HCT116 (cell line): Measurements from ENCODE around the gene LRP1. TPM values are rescaled to one million over a fixed set of nuclear protein-coding genes. Genes with fewer than 3 reads are reported as not detected.

Experiments used
- ATAC-seq: fragments of 200-7000 bp; cut with Tn5 transposase; 2 replicates; pipeline ENCODE4 v1.9.1; 2020; ENCODE audit warnings: mild to moderate bottlenecking, moderate library complexity
- BruUV-seq: library from RNA; stranded (reverse); fragments of 400-500 nt; replicated peaks from 2 replicates; lab custom pipeline; 2021; lab: Mats Ljungman, UMichigan
- CTCF ChIA-PET: fragments of 300-600 bp; sonication (Branson Sonifier 250); formaldehyde crosslinking; loops from one replicate; lab custom pipeline; 2021; ENCODE audit warnings: antibody characterized with exemption; lab: Charles Lee
- POLR2A ChIA-PET: fragments of 300-600, 350-600 bp; sonication (Branson Sonifier 250); formaldehyde crosslinking; loops from one replicate; lab custom pipeline; 2021; ENCODE audit warnings: antibody characterized with exemption; lab: Charles Lee
- RAD21 ChIA-PET, 2 experiments: fragments of 300-600 bp; sonication (Branson Sonifier 250); formaldehyde crosslinking; loops; one replicate each; lab custom pipeline; 2023; ENCODE audit warnings: low total read pairs in 2 of 2; ENCODE audit not compliant: uncharacterized antibody in 2 of 2, unreplicated experiment in 2 of 2, low non-redundant PET in 1 of 2; lab: Charles Lee
- DNase-seq: peaks from one replicate; pipeline ENCODE4 v3.0.0-alpha.2; 2010; ENCODE audit warnings: low read depth, low spot score
- H2AFZ ChIP-seq: fragments of 200-600 bp; shearing (Covaris generic), sonication (generic); 2 replicates; pipeline ENCODE4 v1.6.1; 2017; ENCODE audit warnings: low read depth, mixed run types, mixed read lengths, antibody characterized with exemption, low read length; ENCODE audit not compliant: poor library complexity, severe bottlenecking
- H3K27ac ChIP-seq: 2 replicates; pipeline ENCODE4 v1.5.1; 2012; ENCODE audit warnings: low read depth, low read length
- H3K27me3 ChIP-seq: fragments of 200-600 bp; sonication (generic); 2 replicates; pipeline ENCODE4 v1.6.1; 2016; ENCODE audit warnings: mixed run types, low read length, mixed read lengths; ENCODE audit not compliant: insufficient read depth
- H3K36me3 ChIP-seq, 2 experiments: fragments of 200-500 bp in 1 of 2; fragments of 200-600 bp in 1 of 2; sonication (Bioruptor generic) in 1 of 2; sonication (generic) in 1 of 2; 2 replicates each; pipeline versions ENCODE4 v1.5.1 to v1.6.1; 2014 to 2016; ENCODE audit warnings: low read length in 2 of 2, inconsistent platforms in 1 of 2, mixed read lengths in 1 of 2, mixed run types in 1 of 2; ENCODE audit not compliant: insufficient read depth in 2 of 2, control insufficient read depth in 1 of 2
- H3K4me1 ChIP-seq, 2 experiments: fragments of 200-600 bp in 1 of 2; sonication (generic) in 1 of 2; 2 replicates each; pipeline versions ENCODE4 v1.5.1 to v1.6.1; 2012 to 2017; ENCODE audit warnings: low read length in 2 of 2, inconsistent platforms in 1 of 2, mild to moderate bottlenecking in 1 of 2, mixed read lengths in 1 of 2, mixed run types in 1 of 2, moderate library complexity in 1 of 2; ENCODE audit not compliant: insufficient read depth in 2 of 2, control insufficient read depth in 1 of 2
- H3K4me2 ChIP-seq: fragments of 200-600 bp; sonication (generic); 2 replicates; pipeline ENCODE4 v1.6.1; 2017; ENCODE audit warnings: mixed run types, low read length, mixed read lengths
- H3K4me3 ChIP-seq, 2 experiments: fragments of 200-600 bp in 1 of 2; sonication (generic) in 1 of 2; replicated peaks in 1 of 2; 2 replicates each; pipeline ENCODE4 v1.5.1; 2011 to 2016; ENCODE audit warnings: low read length in 2 of 2, control low read depth in 1 of 2, low read depth in 1 of 2, mild to moderate bottlenecking in 1 of 2, mixed read lengths in 1 of 2, mixed run types in 1 of 2
- H3K79me2 ChIP-seq: fragments of 200-600 bp; sonication (generic); 2 replicates; pipeline ENCODE4 v1.6.1; 2017; ENCODE audit warnings: mild to moderate bottlenecking, mixed run types, low read length, moderate library complexity, mixed read lengths; ENCODE audit not compliant: insufficient read depth
- H3K9ac ChIP-seq: fragments of 200-600 bp; sonication (generic); 2 replicates; pipeline ENCODE4 v1.6.1; 2016; ENCODE audit warnings: low read length, mixed read lengths
- H3K9me2 ChIP-seq: fragments of 200-600 bp; sonication (generic), shearing (Covaris generic); 2 replicates; pipeline ENCODE4 v1.6.1; 2017; ENCODE audit warnings: mixed run types, mild to moderate bottlenecking, moderate library complexity; ENCODE audit not compliant: insufficient read depth
- H3K9me3 ChIP-seq, 2 experiments: fragments of 200-500 bp in 1 of 2; fragments of 200-600 bp in 1 of 2; sonication (Bioruptor generic) in 1 of 2; sonication (generic) in 1 of 2; 2 replicates each; pipeline ENCODE4 v1.6.1; 2014 to 2017; ENCODE audit warnings: low read length in 2 of 2, mixed read lengths in 2 of 2, inconsistent platforms in 1 of 2, low read depth in 1 of 2, mild to moderate bottlenecking in 1 of 2, mixed run types in 1 of 2, moderate library complexity in 1 of 2; ENCODE audit not compliant: control insufficient read depth in 1 of 2, insufficient read depth in 1 of 2
- H4K20me1 ChIP-seq: fragments of 200-600 bp; sonication (generic), shearing (Covaris generic); 2 replicates; pipeline ENCODE4 v1.6.1; 2017; ENCODE audit warnings: mixed run types, mild to moderate bottlenecking, moderate library complexity; ENCODE audit not compliant: insufficient read depth
- CEBPB ChIP-seq: IDR thresholded peaks from 2 replicates; pipeline ENCODE4 v1.6.1; 2012; ENCODE audit warnings: low read depth
- ELF1 ChIP-seq: IDR thresholded peaks from 2 replicates; pipeline ENCODE4 v1.6.1; 2012; ENCODE audit warnings: low read depth, borderline replicate concordance
- EZH2 ChIP-seq: fragments of 200-600 bp; sonication (generic); IDR thresholded peaks from 2 replicates; pipeline ENCODE4 v1.6.1; 2017; ENCODE audit warnings: antibody characterized with exemption, mixed run types
- FOSL1 ChIP-seq: IDR thresholded peaks from 2 replicates; pipeline ENCODE4 v1.6.1; 2012; ENCODE audit warnings: low read depth
- POLR2AphosphoS5 ChIP-seq: IDR thresholded peaks from 2 replicates; pipeline ENCODE4 v1.6.1; 2011; ENCODE audit warnings: mild to moderate bottlenecking, low read depth, low read length, moderate library complexity
- RAD21 ChIP-seq: IDR thresholded peaks from 2 replicates; pipeline ENCODE4 v1.6.1; 2012; ENCODE audit warnings: low read depth, mild to moderate bottlenecking
- SIN3A ChIP-seq: IDR thresholded peaks from 2 replicates; pipeline ENCODE4 v1.6.1; 2012; ENCODE audit warnings: low read depth
- SP1 ChIP-seq: IDR thresholded peaks from 2 replicates; pipeline ENCODE4 v1.6.1; 2012; ENCODE audit warnings: low read depth
- SRF ChIP-seq: IDR thresholded peaks from 2 replicates; pipeline ENCODE4 v1.6.1; 2012; ENCODE audit warnings: low read depth
- TCF7L2 ChIP-seq: IDR thresholded peaks from 2 replicates; pipeline ENCODE4 v1.7.0; 2011; ENCODE audit warnings: borderline replicate concordance, inconsistent platforms; ENCODE audit not compliant: insufficient read depth, insufficient read length; ENCODE audit errors: extremely low read depth
- YY1 ChIP-seq: IDR thresholded peaks from 2 replicates; pipeline ENCODE4 v1.6.1; 2011; ENCODE audit warnings: low read length, low read depth, moderate library complexity, mild to moderate bottlenecking; ENCODE audit not compliant: insufficient replicate concordance; ENCODE audit errors: extremely low read depth
- ZFX ChIP-seq: fragments of 450-650 bp; IDR thresholded peaks from 2 replicates; pipeline ENCODE4 v1.6.1; 2017
- ZNF274 ChIP-seq: fragments of 200-500 bp; sonication (Bioruptor generic); IDR thresholded peaks from 2 replicates; pipeline ENCODE4 v1.6.1; 2014; ENCODE audit warnings: mild to moderate bottlenecking, low read depth, low read length, inconsistent platforms
- intact Hi-C: fragments of 100-400 bp; cut with micrococcal nuclease; formaldehyde crosslinking; loops from 2 replicates; pipeline ENCODE4 v1.10.0; 2022
- total RNA-seq: library from RNA; stranded (reverse); gene quantifications from one replicate; pipeline ENCODE4 v1.2.1, GENCODE V29; 2021; ENCODE audit not compliant: unreplicated experiment
- TF ChIP-seq, protein P1 (sequence below): IDR thresholded peaks from 2 replicates; pipeline ENCODE4 v1.6.1; 2012; ENCODE audit warnings: low read depth
- TF ChIP-seq, protein P2 (sequence below): IDR thresholded peaks from 2 replicates; pipeline ENCODE4 v1.6.1; 2012
- TF ChIP-seq, protein P3 (sequence below), 3 experiments: fragments of 200-600 bp in 1 of 3; sonication (generic) in 1 of 3; IDR thresholded peaks in 2 of 3; conservative IDR thresholded peaks in 1 of 3; 2 replicates each; pipeline ENCODE4 v1.5.1; 2012 to 2017; ENCODE audit warnings: low read depth in 2 of 3, low read length in 2 of 3, antibody characterized with exemption in 1 of 3, borderline replicate concordance in 1 of 3, control low read depth in 1 of 3, mild to moderate bottlenecking in 1 of 3, mixed read lengths in 1 of 3, mixed run types in 1 of 3, moderate library complexity in 1 of 3; ENCODE audit not compliant: insufficient read depth in 1 of 3
- TF ChIP-seq, protein P4 (sequence below): IDR thresholded peaks from 2 replicates; pipeline ENCODE4 v1.6.1; 2011; ENCODE audit warnings: mild to moderate bottlenecking, low read length, moderate library complexity; ENCODE audit not compliant: insufficient replicate concordance; ENCODE audit errors: extremely low read depth
- TF ChIP-seq, protein P5 (sequence below): IDR thresholded peaks from 2 replicates; pipeline ENCODE4 v1.6.1; 2012

The LRP1 gene
- total RNA-seq, 1 experiment from 2014 or later: 12.0 TPM

DNA sequence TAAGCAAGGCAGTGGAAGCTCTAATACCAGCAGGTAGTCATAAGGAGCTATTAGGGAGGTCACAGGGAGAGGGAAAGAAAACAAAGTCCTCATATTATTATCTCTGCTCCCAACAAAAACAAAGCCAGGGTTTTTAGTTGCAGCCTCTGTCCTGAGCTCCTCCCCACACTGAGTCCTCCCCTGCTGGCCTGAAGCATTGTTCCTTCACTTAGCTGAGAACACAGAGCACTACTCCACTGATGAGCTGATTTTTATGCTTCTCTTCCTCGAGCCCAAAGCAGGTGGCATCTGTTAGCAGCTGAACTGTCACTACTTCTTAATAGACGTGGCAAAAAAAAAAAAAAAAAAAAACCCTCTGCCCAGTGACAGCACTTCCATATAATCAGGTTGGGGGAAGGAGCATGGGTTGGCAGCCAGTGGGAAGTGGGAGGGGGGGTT is 133.2 kb downstream of the LRP1 start:
- no peaks in the 10 kb centered on the region for H4K20me1 ChIP-seq
- no peak overlapping the region for H2AFZ ChIP-seq
- H3K4me1 ChIP-seq: peaks cover 3 to 4% of the 10 kb centered on the region in 2 experiments; a peak in 1 of 4 replicates
- ChIA-PET RAD21 (interaction anchor here in 1 of 2 experiments (1.3 kb wide), 1 partner anchor 192 kb away, joined by 3 read pairs; no protein-coding TSS in a partner anchor), POLR2A (no interaction called here), CTCF (interaction anchor here (0.7 to 1.4 kb wide), 3 partner anchors 16 to 198 kb away, joined by 3 to 4 read pairs (median 4); no protein-coding TSS in a partner anchor)
- H3K27me3 ChIP-seq: no peaks in the 10 kb centered on the region
- H3K36me3 ChIP-seq: peaks cover 5 to 7% of the 10 kb centered on the region in 2 experiments; a peak in 2 of 4 replicates
- H3K9ac ChIP-seq: no peak overlapping the region
- H3K4me3 ChIP-seq: no peak overlapping the region
- DNase-seq (no peak), ATAC-seq (no peak)
- intact Hi-C loops: no loop called here
- BruUV-seq: no TSS peak
- H3K4me2 ChIP-seq: no peak overlapping the region
- no peaks in the 10 kb centered on the region for H3K9me2 ChIP-seq
- no peaks in the 10 kb centered on the region for H3K79me2 ChIP-seq
- no peaks in the 10 kb centered on the region for H3K9me3 ChIP-seq
- H3K27ac ChIP-seq: no peak overlapping the region
- TF ChIP-seq POLR2AphosphoS5: no peak
- no peak for TF ChIP-seq ZNF274
- TF ChIP-seq TCF7L2: no peak
- no peak for TF ChIP-seq CEBPB
- TF ChIP-seq, protein P1, sequence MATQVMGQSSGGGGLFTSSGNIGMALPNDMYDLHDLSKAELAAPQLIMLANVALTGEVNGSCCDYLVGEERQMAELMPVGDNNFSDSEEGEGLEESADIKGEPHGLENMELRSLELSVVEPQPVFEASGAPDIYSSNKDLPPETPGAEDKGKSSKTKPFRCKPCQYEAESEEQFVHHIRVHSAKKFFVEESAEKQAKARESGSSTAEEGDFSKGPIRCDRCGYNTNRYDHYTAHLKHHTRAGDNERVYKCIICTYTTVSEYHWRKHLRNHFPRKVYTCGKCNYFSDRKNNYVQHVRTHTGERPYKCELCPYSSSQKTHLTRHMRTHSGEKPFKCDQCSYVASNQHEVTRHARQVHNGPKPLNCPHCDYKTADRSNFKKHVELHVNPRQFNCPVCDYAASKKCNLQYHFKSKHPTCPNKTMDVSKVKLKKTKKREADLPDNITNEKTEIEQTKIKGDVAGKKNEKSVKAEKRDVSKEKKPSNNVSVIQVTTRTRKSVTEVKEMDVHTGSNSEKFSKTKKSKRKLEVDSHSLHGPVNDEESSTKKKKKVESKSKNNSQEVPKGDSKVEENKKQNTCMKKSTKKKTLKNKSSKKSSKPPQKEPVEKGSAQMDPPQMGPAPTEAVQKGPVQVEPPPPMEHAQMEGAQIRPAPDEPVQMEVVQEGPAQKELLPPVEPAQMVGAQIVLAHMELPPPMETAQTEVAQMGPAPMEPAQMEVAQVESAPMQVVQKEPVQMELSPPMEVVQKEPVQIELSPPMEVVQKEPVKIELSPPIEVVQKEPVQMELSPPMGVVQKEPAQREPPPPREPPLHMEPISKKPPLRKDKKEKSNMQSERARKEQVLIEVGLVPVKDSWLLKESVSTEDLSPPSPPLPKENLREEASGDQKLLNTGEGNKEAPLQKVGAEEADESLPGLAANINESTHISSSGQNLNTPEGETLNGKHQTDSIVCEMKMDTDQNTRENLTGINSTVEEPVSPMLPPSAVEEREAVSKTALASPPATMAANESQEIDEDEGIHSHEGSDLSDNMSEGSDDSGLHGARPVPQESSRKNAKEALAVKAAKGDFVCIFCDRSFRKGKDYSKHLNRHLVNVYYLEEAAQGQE: no peak
- TF ChIP-seq, protein P2, sequence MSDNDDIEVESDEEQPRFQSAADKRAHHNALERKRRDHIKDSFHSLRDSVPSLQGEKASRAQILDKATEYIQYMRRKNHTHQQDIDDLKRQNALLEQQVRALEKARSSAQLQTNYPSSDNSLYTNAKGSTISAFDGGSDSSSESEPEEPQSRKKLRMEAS: no peak
- no peak for TF ChIP-seq YY1
- TF ChIP-seq ELF1: no peak
- no peak for TF ChIP-seq SRF
- TF ChIP-seq, protein P3, sequence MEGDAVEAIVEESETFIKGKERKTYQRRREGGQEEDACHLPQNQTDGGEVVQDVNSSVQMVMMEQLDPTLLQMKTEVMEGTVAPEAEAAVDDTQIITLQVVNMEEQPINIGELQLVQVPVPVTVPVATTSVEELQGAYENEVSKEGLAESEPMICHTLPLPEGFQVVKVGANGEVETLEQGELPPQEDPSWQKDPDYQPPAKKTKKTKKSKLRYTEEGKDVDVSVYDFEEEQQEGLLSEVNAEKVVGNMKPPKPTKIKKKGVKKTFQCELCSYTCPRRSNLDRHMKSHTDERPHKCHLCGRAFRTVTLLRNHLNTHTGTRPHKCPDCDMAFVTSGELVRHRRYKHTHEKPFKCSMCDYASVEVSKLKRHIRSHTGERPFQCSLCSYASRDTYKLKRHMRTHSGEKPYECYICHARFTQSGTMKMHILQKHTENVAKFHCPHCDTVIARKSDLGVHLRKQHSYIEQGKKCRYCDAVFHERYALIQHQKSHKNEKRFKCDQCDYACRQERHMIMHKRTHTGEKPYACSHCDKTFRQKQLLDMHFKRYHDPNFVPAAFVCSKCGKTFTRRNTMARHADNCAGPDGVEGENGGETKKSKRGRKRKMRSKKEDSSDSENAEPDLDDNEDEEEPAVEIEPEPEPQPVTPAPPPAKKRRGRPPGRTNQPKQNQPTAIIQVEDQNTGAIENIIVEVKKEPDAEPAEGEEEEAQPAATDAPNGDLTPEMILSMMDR (IDR thresholded peaks at IDR 0.05 in 2 of 3, conservative IDR thresholded peaks at IDR 0.05 in 1 of 3; ENCODE audit: borderline replicate concordance in 1 of 3, insufficient read depth in 1 of 3, low read depth in 2 of 3, low read length in 2 of 3): no peak
- TF ChIP-seq RAD21: no peak
- TF ChIP-seq, protein P4, sequence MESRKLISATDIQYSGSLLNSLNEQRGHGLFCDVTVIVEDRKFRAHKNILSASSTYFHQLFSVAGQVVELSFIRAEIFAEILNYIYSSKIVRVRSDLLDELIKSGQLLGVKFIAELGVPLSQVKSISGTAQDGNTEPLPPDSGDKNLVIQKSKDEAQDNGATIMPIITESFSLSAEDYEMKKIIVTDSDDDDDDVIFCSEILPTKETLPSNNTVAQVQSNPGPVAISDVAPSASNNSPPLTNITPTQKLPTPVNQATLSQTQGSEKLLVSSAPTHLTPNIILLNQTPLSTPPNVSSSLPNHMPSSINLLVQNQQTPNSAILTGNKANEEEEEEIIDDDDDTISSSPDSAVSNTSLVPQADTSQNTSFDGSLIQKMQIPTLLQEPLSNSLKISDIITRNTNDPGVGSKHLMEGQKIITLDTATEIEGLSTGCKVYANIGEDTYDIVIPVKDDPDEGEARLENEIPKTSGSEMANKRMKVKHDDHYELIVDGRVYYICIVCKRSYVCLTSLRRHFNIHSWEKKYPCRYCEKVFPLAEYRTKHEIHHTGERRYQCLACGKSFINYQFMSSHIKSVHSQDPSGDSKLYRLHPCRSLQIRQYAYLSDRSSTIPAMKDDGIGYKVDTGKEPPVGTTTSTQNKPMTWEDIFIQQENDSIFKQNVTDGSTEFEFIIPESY: no peak
- TF ChIP-seq ZFX: no peak
- TF ChIP-seq EZH2: no peak
- TF ChIP-seq, protein P5, sequence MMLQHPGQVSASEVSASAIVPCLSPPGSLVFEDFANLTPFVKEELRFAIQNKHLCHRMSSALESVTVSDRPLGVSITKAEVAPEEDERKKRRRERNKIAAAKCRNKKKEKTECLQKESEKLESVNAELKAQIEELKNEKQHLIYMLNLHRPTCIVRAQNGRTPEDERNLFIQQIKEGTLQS: no peak
- TF ChIP-seq FOSL1: no peak
- TF ChIP-seq SP1: no peak
- TF ChIP-seq SIN3A: no peak
